HepG2 (cell line): ENCODE data around the gene SIRT5.

Experiments
- AHDC1 ChIP-seq: sonication (generic); formaldehyde crosslinking; IDR thresholded peaks from 2 replicates; pipeline ENCODE4 v1.5.1; 2020; ENCODE audit warnings: mild to moderate bottlenecking, missing genetic modification reagents, borderline replicate concordance
- AKAP8 ChIP-seq: sonication (generic); formaldehyde crosslinking; IDR thresholded peaks from 2 replicates; pipeline ENCODE4 v1.5.1; 2020; ENCODE audit warnings: mild to moderate bottlenecking, missing genetic modification reagents
- ATF2 ChIP-seq: sonication (generic); formaldehyde crosslinking; IDR thresholded peaks from 2 replicates; pipeline ENCODE4 v1.4.0; 2020; ENCODE audit warnings: missing genetic modification reagents
- CBX2 ChIP-seq, 2 experiments: fragments of 200-600 bp in 1 of 2; sonication (generic); formaldehyde crosslinking in 1 of 2; IDR thresholded peaks; 2 replicates each; pipeline versions ENCODE4 v1.7.0 to v1.8.1; 2018 to 2022; ENCODE audit warnings: low read depth in 2 of 2, low read length in 1 of 2, mild to moderate bottlenecking in 1 of 2, missing genetic modification reagents in 1 of 2
- IRF2 ChIP-seq: IDR thresholded peaks from 2 replicates; pipeline ENCODE4 v1.6.1; 2018; ENCODE audit warnings: missing genetic modification reagents, missing compliant biosample characterization
- KLF12 ChIP-seq: sonication (generic); formaldehyde crosslinking; IDR thresholded peaks from 2 replicates; pipeline ENCODE4 v1.4.0; 2020; ENCODE audit warnings: missing genetic modification reagents, borderline replicate concordance
- NFRKB ChIP-seq: fragments of 450-650 bp; IDR thresholded peaks from 2 replicates; pipeline ENCODE4 v1.6.1; 2017
- RFX5 ChIP-seq: IDR thresholded peaks from 2 replicates; pipeline ENCODE4 v1.6.1; 2011; ENCODE audit warnings: low read depth, low read length, improper control_type of control experiment
- XRCC5 ChIP-seq: fragments of 200-400 bp; formaldehyde crosslinking; optimal IDR thresholded peaks from 2 replicates; pipeline ENCODE3; 2017; ENCODE audit warnings: mild to moderate bottlenecking, low read length
- ZNF337 ChIP-seq: sonication (generic); formaldehyde crosslinking; IDR thresholded peaks from 2 replicates; pipeline ENCODE4 v1.5.1; 2020; ENCODE audit warnings: missing genetic modification reagents, low read depth, mild to moderate bottlenecking, borderline replicate concordance
- TF ChIP-seq, protein P1 (sequence below): sonication (generic); formaldehyde crosslinking; IDR thresholded peaks from 2 replicates; pipeline ENCODE4 v1.8.1; 2022; ENCODE audit warnings: low read depth, mild to moderate bottlenecking, missing genetic modification reagents

DNA sequence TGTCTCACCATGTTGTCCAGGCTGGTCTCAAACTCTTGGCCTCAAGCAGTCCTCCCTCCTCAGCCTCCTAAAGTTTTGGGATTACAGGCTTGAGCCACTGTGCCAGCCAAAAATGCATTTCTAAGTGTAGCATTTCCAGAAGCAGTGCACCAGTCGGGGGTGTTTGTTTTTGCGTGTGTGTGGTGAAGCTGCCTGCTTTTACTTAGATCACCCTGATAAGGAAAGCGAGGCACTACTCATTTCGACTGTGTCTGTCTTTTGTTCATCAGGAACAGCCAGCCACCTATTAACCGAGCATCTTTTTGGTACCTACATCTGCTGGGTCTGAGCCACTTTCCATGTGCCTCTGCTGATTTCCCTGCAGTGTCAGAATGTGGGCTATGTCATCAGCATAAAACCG is 18.7 kb downstream of the SIRT5 start:
- no peak for TF ChIP-seq NFRKB
- no peak for TF ChIP-seq XRCC5
- TF ChIP-seq AHDC1 (CRISPR knock-in tag): no peak
- TF ChIP-seq, protein P1, sequence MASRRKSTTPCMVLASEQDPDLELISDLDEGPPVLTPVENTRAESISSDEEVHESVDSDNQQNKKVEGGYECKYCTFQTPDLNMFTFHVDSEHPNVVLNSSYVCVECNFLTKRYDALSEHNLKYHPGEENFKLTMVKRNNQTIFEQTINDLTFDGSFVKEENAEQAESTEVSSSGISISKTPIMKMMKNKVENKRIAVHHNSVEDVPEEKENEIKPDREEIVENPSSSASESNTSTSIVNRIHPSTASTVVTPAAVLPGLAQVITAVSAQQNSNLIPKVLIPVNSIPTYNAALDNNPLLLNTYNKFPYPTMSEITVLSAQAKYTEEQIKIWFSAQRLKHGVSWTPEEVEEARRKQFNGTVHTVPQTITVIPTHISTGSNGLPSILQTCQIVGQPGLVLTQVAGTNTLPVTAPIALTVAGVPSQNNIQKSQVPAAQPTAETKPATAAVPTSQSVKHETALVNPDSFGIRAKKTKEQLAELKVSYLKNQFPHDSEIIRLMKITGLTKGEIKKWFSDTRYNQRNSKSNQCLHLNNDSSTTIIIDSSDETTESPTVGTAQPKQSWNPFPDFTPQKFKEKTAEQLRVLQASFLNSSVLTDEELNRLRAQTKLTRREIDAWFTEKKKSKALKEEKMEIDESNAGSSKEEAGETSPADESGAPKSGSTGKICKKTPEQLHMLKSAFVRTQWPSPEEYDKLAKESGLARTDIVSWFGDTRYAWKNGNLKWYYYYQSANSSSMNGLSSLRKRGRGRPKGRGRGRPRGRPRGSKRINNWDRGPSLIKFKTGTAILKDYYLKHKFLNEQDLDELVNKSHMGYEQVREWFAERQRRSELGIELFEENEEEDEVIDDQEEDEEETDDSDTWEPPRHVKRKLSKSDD (CRISPR knock-in tag): no peak
- TF ChIP-seq ATF2: no peak
- no peak for TF ChIP-seq RFX5
- TF ChIP-seq CBX2 (IDR thresholded peaks at IDR 0.05; ENCODE audit: low read depth, low read length): no peak
- no peak for TF ChIP-seq CBX2 (CRISPR knock-in tag; IDR thresholded peaks at IDR 0.05; ENCODE audit: low read depth)
- TF ChIP-seq AKAP8: no peak
- no peak for TF ChIP-seq KLF12
- no peak for TF ChIP-seq IRF2 (CRISPR knock-in tag)
- no peak for TF ChIP-seq ZNF337 (CRISPR knock-in tag)
